B cell (primary cell): ENCODE results near the gene ABHD10.

ENCODE experiments used
- CTCF ChIP-seq: fragments of 200-600 bp; IDR thresholded peaks from one replicate; pipeline ENCODE4 v1.8.0; 2022; ENCODE audit warnings: antibody characterized with exemption, mild to moderate bottlenecking
- EZH2 ChIP-seq: IDR thresholded peaks from 2 replicates; pipeline ENCODE4 v1.6.1; 2012; ENCODE audit warnings: borderline replicate concordance, low read depth, mild to moderate bottlenecking, moderate library complexity, low read length; ENCODE audit not compliant: insufficient read depth, poor library complexity, severe bottlenecking

GRCh38 chr3:112001526-112001925 lies 22.7 kb downstream of the ABHD10 start:
- TF ChIP-seq EZH2 (no peak), CTCF (no peak)
